MCF 10A (cell line): ENCODE results near the gene ZNF410. TPM values are rescaled to one million over a fixed set of nuclear protein-coding genes. Genes with fewer than 3 reads are reported as not detected.

Experiments used
- BruUV-seq: library from RNA; stranded (reverse); fragments of 400-500 nt; replicated peaks from 2 replicates; lab custom pipeline; 2021; lab: Mats Ljungman, UMichigan
- CTCF ChIA-PET: fragments of 300-600 bp; sonication (Branson Sonifier 250); formaldehyde crosslinking; extraction: SDS; loops from one replicate; lab custom pipeline; 2021; ENCODE audit warnings: antibody characterized with exemption, inconsistent platforms; lab: Yijun Ruan, JAX
- POLR2A ChIA-PET: fragments of 300-600, 350-650 bp; sonication (Branson Sonifier 250); formaldehyde crosslinking; extraction: SDS; loops from one replicate; lab custom pipeline; 2020; ENCODE audit warnings: antibody characterized with exemption, inconsistent platforms; lab: Yijun Ruan, JAX
- DNase-seq: peaks from one replicate; pipeline ENCODE4 v3.0.0-alpha.2; 2018; ENCODE audit not compliant: unreplicated experiment
- H3K27ac Mint-ChIP-seq: one replicate; pipeline ENCODE4 v1.8.0; 2022; ENCODE audit warnings: mild to moderate bottlenecking, low read depth, mixed read lengths; ENCODE audit not compliant: unreplicated experiment
- H3K27me3 Mint-ChIP-seq: one replicate; pipeline ENCODE4 v1.8.0; 2022; ENCODE audit warnings: mixed read lengths; ENCODE audit not compliant: insufficient read depth, unreplicated experiment
- H3K36me3 Mint-ChIP-seq: one replicate; pipeline ENCODE4 v1.8.0; 2022; ENCODE audit warnings: mild to moderate bottlenecking, moderate library complexity, mixed read lengths; ENCODE audit not compliant: insufficient read depth, unreplicated experiment
- H3K4me1 Mint-ChIP-seq: one replicate; pipeline ENCODE4 v1.8.0; 2022; ENCODE audit warnings: mixed read lengths; ENCODE audit not compliant: insufficient read depth, unreplicated experiment
- H3K4me3 Mint-ChIP-seq: one replicate; pipeline ENCODE4 v1.8.0; 2022; ENCODE audit warnings: mild to moderate bottlenecking, moderate library complexity, mixed read lengths; ENCODE audit not compliant: unreplicated experiment
- H3K9me3 Mint-ChIP-seq: one replicate; pipeline ENCODE4 v1.8.0; 2022; ENCODE audit warnings: mixed read lengths; ENCODE audit not compliant: unreplicated experiment
- intact Hi-C: fragments of 100-400 bp; cut with micrococcal nuclease; formaldehyde crosslinking; loops from 2 replicates; pipeline ENCODE4 v1.14.1; 2022
- total RNA-seq: library from RNA; stranded (reverse); gene quantifications from 2 replicates; pipeline ENCODE4 v1.2.3, GENCODE V29; 2022
- TF ChIP-seq, protein P1 (sequence below): fragments of 200-600 bp; IDR thresholded peaks from one replicate; pipeline ENCODE4 v1.8.0; 2022; ENCODE audit warnings: antibody characterized with exemption, mild to moderate bottlenecking; ENCODE audit not compliant: unreplicated experiment

Gene ZNF410
- total RNA-seq, 1 experiment from 2014 or later, result 76.0 TPM

GRCh38 chr14:73887318-73887616 is 608 bp downstream of the ZNF410 start:
- ChIA-PET CTCF (interaction anchor here (0.6 kb wide), 1 partner anchor 35 kb away, joined by 3 read pairs; the partner anchor contains the start of gene PTGR2), POLR2A (interaction anchor here (0.5 to 6.0 kb wide), 28 partner anchors 8 to 243 kb away, joined by 3 to 95 read pairs (median 7); partner anchors contain the start of genes ALDH6A1, BBOF1, DNAL1 and ENTPD5)
- Mint-ChIP-seq H3K27me3 (no peaks in the 10 kb centered on the region), H3K9me3 (no peaks in the 10 kb centered on the region), H3K4me1 (peaks cover 35% of the 10 kb centered on the region), H3K4me3 (peak overlapping the region; percentile 82), H3K27ac (peak overlapping the region; percentile 93), H3K36me3 (peaks cover 44% of the 10 kb centered on the region)
- TF ChIP-seq, protein P1, sequence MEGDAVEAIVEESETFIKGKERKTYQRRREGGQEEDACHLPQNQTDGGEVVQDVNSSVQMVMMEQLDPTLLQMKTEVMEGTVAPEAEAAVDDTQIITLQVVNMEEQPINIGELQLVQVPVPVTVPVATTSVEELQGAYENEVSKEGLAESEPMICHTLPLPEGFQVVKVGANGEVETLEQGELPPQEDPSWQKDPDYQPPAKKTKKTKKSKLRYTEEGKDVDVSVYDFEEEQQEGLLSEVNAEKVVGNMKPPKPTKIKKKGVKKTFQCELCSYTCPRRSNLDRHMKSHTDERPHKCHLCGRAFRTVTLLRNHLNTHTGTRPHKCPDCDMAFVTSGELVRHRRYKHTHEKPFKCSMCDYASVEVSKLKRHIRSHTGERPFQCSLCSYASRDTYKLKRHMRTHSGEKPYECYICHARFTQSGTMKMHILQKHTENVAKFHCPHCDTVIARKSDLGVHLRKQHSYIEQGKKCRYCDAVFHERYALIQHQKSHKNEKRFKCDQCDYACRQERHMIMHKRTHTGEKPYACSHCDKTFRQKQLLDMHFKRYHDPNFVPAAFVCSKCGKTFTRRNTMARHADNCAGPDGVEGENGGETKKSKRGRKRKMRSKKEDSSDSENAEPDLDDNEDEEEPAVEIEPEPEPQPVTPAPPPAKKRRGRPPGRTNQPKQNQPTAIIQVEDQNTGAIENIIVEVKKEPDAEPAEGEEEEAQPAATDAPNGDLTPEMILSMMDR, result no peak
- no TSS peak for BruUV-seq
- no peak for DNase-seq
- intact Hi-C loops, result loop anchor here (5.0 kb wide), 2 partner anchors 145 to 165 kb away; no protein-coding TSS in a partner anchor

- CTCF ChIA-PET, result interaction anchor here (0.9 to 1.1 kb wide), 2 partner anchors 20 to 141 kb away, joined by 3 read pairs; no protein-coding TSS in a partner anchor
Measured at GRCh38 chr14:73887694-73888459, 1.2 kb downstream of the ZNF410 start.

GRCh38 chr14:73888460-73888725 is 1.7 kb downstream of the ZNF410 start:
- no peaks in the 10 kb centered on the region for H3K27me3 Mint-ChIP-seq
- H3K4me1 Mint-ChIP-seq, result peaks cover 35% of the 10 kb centered on the region
- peak overlapping the region; percentile 93 for H3K27ac Mint-ChIP-seq
- POLR2A ChIA-PET, result interaction anchor here (0.7 to 6.0 kb wide), 20 partner anchors 9 to 165 kb away, joined by 3 to 95 read pairs (median 4); partner anchors contain the start of genes BBOF1, ENTPD5 and PTGR2
- peaks cover 42% of the 10 kb centered on the region for H3K36me3 Mint-ChIP-seq
- intact Hi-C loops, result loop anchor here (5.0 kb wide), 2 partner anchors 146 to 166 kb away; no protein-coding TSS in a partner anchor
- no peaks in the 10 kb centered on the region for H3K9me3 Mint-ChIP-seq
- TF ChIP-seq, protein P1, result no peak
- peak overlapping the region; percentile 82 for H3K4me3 Mint-ChIP-seq
- CTCF ChIA-PET, result interaction anchor here (0.6 to 1.1 kb wide), 4 partner anchors 11 to 141 kb away, joined by 3 to 5 read pairs (median 3); no protein-coding TSS in a partner anchor
- peak; percentile 19 for DNase-seq
- no TSS peak for BruUV-seq

More at GRCh38 chr14:73887694-73888459, 1.2 kb downstream of the ZNF410 start:
- Mint-ChIP-seq H3K9me3 (no peaks in the 10 kb centered on the region), H3K27me3 (no peaks in the 10 kb centered on the region), H3K27ac (peak overlapping the region; percentile 93), H3K4me1 (peaks cover 35% of the 10 kb centered on the region), H3K36me3 (peaks cover 44% of the 10 kb centered on the region), H3K4me3 (peak overlapping the region; percentile 82)
- peak; percentile 2 for DNase-seq
- POLR2A ChIA-PET, result interaction anchor here (0.5 to 6.0 kb wide), 26 partner anchors 8 to 243 kb away, joined by 3 to 95 read pairs (median 4); partner anchors contain the start of genes BBOF1, DNAL1, ENTPD5 and PTGR2
- intact Hi-C loops, result loop anchor here (5.0 kb wide), 2 partner anchors 146 to 166 kb away; no protein-coding TSS in a partner anchor
- BruUV-seq, result TSS peak; percentile 63
- TF ChIP-seq, protein P1, result no peak

DNA sequence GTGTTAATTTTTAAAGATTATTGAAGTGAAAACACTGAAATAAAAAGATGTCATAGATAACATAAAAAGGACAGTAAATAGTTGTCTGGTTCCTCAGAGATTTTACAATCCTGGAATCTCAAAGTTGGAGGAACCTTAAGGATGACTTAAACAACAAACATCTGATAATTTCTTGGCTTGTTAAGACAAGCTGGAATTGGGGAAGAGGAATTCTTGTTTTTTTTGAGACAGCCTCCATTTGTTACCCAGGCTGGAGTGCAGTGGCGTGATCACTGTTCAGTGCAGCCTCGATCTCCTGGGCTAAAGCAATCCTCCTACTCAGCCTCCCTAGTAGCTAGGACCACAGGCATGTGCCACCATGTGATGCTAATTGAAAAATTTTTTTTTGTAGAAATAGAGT is 2.3 kb downstream of the ZNF410 start:
- TF ChIP-seq, protein P1, result no peak
- BruUV-seq, result no TSS peak
- Mint-ChIP-seq H3K4me1 (peaks cover 35% of the 10 kb centered on the region), H3K36me3 (peaks cover 44% of the 10 kb centered on the region), H3K9me3 (no peaks in the 10 kb centered on the region), H3K27ac (peak overlapping the region; percentile 93), H3K27me3 (no peaks in the 10 kb centered on the region), H3K4me3 (peak overlapping the region; percentile 82)
- intact Hi-C loops, result loop anchor here (5.0 kb wide), 2 partner anchors 147 to 167 kb away; no protein-coding TSS in a partner anchor
- POLR2A ChIA-PET, result interaction anchor here (0.7 to 6.0 kb wide), 11 partner anchors 11 to 161 kb away, joined by 3 to 95 read pairs (median 4); partner anchors contain the start of gene PTGR2
- no peak for DNase-seq
- CTCF ChIA-PET, result interaction anchor here (0.6 to 1.1 kb wide), 4 partner anchors 12 to 142 kb away, joined by 3 to 5 read pairs (median 3); no protein-coding TSS in a partner anchor
